LNCaP clone FGC (cell line): ENCODE data around the gene B3GAT1.
"Not testable (repeated sequence)": the region's sequence is repeated elsewhere in the genome, so short reads cannot be mapped to it uniquely, and the experiment has no call there.

Source experiments
- DNase-seq: peaks from one replicate; pipeline ENCODE4 v3.0.0-alpha.2; 2011; ENCODE audit warnings: low read depth
- H3K4me3 ChIP-seq: 2 replicates; pipeline ENCODE4 v1.5.1; 2011; ENCODE audit warnings: mild to moderate bottlenecking, low read depth, low read length, control low read depth
- CTCF ChIP-seq: IDR thresholded peaks from 2 replicates; pipeline ENCODE4 v1.5.1; 2012; ENCODE audit warnings: mild to moderate bottlenecking; ENCODE audit not compliant: control insufficient read depth, insufficient read depth; ENCODE audit errors: extremely low read depth

The B3GAT1 gene

GRCh38 chr11:134449051-134449450, 37.0 kb upstream of the B3GAT1 start:
- no peak for TF ChIP-seq CTCF
- no peak overlapping the region for H3K4me3 ChIP-seq
- no peak for DNase-seq

GRCh38 chr11:134447696-134448095, 35.7 kb upstream of the B3GAT1 start:
- TF ChIP-seq CTCF, result no peak
- DNase-seq, result no peak
- no peak overlapping the region for H3K4me3 ChIP-seq

GRCh38 chr11:134445601-134446325, 33.7 kb upstream of the B3GAT1 start:
- no peak for TF ChIP-seq CTCF
- no peak for DNase-seq
- no peak overlapping the region for H3K4me3 ChIP-seq

GRCh38 chr11:134444160-134445108, 32.4 kb upstream of the B3GAT1 start:
- DNase-seq, H3K4me3 ChIP-seq: not testable (repeated sequence)

GRCh38 chr11:134443246-134443645, 31.2 kb upstream of the B3GAT1 start:
- DNase-seq, result no peak
- no peak for TF ChIP-seq CTCF
- H3K4me3 ChIP-seq, result no peak overlapping the region

GRCh38 chr11:134442246-134442645, 30.2 kb upstream of the B3GAT1 start:
- TF ChIP-seq CTCF, result no peak
- no peak overlapping the region for H3K4me3 ChIP-seq
- DNase-seq, result no peak

- no peak for TF ChIP-seq CTCF
- no peak overlapping the region for H3K4me3 ChIP-seq
- DNase-seq, result no peak
Measured at GRCh38 chr11:134441706-134442105, 29.7 kb upstream of the B3GAT1 start.
